ENCODE results near the gene INPP5D. TPM values are rescaled to one million over a fixed set of nuclear protein-coding genes. Genes with fewer than 3 reads are reported as not detected.
A peak's percentile ranks its signal among the peaks of the same experiment; 100 is the strongest.

Gene INPP5D
- polyA plus RNA-seq, 2 of the 4 experiments (the other 2 are of a cell fraction) = 0.26 to 0.53 TPM

DNA sequence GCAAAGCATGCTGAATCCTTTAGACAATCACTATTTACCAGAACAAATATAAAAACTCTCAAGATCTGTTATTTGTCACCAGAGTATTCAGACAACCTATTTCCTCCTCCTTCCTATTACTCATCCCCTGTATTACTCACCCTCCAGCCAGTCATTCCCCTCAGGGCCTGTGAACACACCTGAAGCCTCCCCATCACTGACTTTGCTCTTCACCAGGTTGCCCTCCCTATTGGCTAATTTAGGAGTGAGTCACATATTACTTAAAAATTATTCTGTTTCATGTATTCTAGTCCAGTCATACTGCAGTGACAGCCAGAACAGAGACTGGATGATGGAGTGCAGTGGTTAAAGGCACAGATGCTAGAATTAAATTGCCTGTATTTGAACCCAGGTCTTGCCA lies 187.6 kb downstream of the INPP5D start (continued):
- TF ChIP-seq, protein P1, sequence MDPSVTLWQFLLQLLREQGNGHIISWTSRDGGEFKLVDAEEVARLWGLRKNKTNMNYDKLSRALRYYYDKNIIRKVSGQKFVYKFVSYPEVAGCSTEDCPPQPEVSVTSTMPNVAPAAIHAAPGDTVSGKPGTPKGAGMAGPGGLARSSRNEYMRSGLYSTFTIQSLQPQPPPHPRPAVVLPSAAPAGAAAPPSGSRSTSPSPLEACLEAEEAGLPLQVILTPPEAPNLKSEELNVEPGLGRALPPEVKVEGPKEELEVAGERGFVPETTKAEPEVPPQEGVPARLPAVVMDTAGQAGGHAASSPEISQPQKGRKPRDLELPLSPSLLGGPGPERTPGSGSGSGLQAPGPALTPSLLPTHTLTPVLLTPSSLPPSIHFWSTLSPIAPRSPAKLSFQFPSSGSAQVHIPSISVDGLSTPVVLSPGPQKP (IDR thresholded peaks at IDR 0.05; ENCODE audit: low read depth, low read length) = no peak

DNA sequence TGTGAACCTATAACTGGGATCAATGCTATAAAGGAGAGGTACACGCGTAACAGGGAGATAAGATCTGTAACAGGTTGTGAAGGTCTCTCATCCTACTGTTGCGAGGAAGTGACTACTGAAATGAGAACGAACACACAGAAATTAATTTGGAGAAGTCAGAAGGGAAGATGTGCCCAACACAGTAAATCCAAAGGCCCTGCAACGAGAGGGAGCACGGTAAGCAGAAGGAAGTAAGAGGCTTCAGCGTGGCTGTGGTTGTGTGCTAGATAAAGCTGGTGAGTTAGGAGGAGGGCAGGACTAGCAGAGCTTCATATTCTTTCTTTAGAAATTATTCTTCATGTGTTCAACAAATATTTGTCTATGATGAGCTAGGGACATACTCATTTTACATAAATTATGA lies 188.9 kb downstream of the INPP5D start:
- FAIRE-seq (no peak), ATAC-seq (no peak), DNase-seq (ENCODE audit: low read depth in 1 of 2, low spot score in 1 of 2) (no peak)
- Histone ChIP-seq H3K4me3 (no peak overlapping the region), H3K4me1 (peaks cover 49% of the 10 kb centered on the region), H3K4me2 (no peak overlapping the region), H3K9me3 (no peaks in the 10 kb centered on the region), H3K27ac (peak overlapping the region in 1 of 2 experiments; percentile 45; a peak in 2 of 6 replicates)
- POLR2A ChIA-PET = no interaction called here
- TF ChIP-seq ZFP36 (IDR thresholded peaks at IDR 0.05; ENCODE audit: borderline replicate concordance, partially characterized antibody) (no peak), ZNF302 (CRISPR knock-in tag; IDR thresholded peaks at IDR 0.05) (no peak), GATA3 (IDR thresholded peaks at IDR 0.05; ENCODE audit: borderline replicate concordance) (no peak), MAX (IDR thresholded peaks at IDR 0.05) (no peak), FOSL2 (IDR thresholded peaks at IDR 0.05) (no peak), FOSL2 (CRISPR knock-in tag; IDR thresholded peaks at IDR 0.05) (no peak)
- TF ChIP-seq, protein P2, sequence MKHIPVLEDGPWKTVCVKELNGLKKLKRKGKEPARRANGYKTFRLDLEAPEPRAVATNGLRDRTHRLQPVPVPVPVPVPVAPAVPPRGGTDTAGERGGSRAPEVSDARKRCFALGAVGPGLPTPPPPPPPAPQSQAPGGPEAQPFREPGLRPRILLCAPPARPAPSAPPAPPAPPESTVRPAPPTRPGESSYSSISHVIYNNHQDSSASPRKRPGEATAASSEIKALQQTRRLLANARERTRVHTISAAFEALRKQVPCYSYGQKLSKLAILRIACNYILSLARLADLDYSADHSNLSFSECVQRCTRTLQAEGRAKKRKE (CRISPR knock-in tag; IDR thresholded peaks at IDR 0.05; ENCODE audit: low read depth) = no peak
- CTCF ChIA-PET = interaction anchor here (1.0 to 4.4 kb wide), 6 partner anchors 10 to 396 kb away, joined by 3 to 26 read pairs (median 14); no protein-coding TSS in a partner anchor
- WGBS (ENCODE audit: missing lambda C conversion rate) = 82% methylated on average over 7 of the region's 7 CpGs

GRCh38 chr2:233250568-233250967 lies 190.4 kb downstream of the INPP5D start:
- ATAC-seq (no peak), DNase-seq (ENCODE audit: low read depth in 1 of 2, low spot score in 1 of 2) (no peak), FAIRE-seq (no peak)
- H3K4me2 ChIP-seq = no peak overlapping the region
- H3K27ac ChIP-seq = peak overlapping the region; percentile 91 to 99; a peak in 5 of 6 replicates
- ChIA-PET POLR2A (interaction anchor here (1.2 kb wide), 1 partner anchor 369 kb away, joined by 3 read pairs; no protein-coding TSS in a partner anchor), CTCF (interaction anchor here (0.6 to 5.8 kb wide), 29 partner anchors 13 to 648 kb away, joined by 3 to 49 read pairs (median 5); no protein-coding TSS in a partner anchor)
- H3K9me3 ChIP-seq = no peaks in the 10 kb centered on the region
- TF ChIP-seq CBX8 (IDR thresholded peaks at IDR 0.05) = no peak
- TF ChIP-seq, protein P2 (CRISPR knock-in tag; IDR thresholded peaks at IDR 0.05; ENCODE audit: low read depth) = no peak
- TF ChIP-seq MYC (IDR thresholded peaks at IDR 0.05; ENCODE audit: borderline replicate concordance, low read length) = no peak
- no peak for TF ChIP-seq MAX (IDR thresholded peaks at IDR 0.05)
- TF ChIP-seq JUNB (IDR thresholded peaks at IDR 0.05) = no peak
- no peak for TF ChIP-seq E2F6 (IDR thresholded peaks at IDR 0.05; ENCODE audit: borderline replicate concordance, low read depth)
- H3K4me3 ChIP-seq = no peak overlapping the region
- WGBS (ENCODE audit: missing lambda C conversion rate) = 84% methylated on average over 9 of the region's 9 CpGs
- peaks cover 50% of the 10 kb centered on the region for H3K4me1 ChIP-seq

- ATAC-seq (no peak), DNase-seq (ENCODE audit: low read depth in 1 of 2, low spot score in 1 of 2) (no peak)
- CTCF ChIA-PET = interaction anchor here (0.7 to 5.8 kb wide), 33 partner anchors 13 to 648 kb away, joined by 3 to 49 read pairs (median 5); partner anchors contain the start of gene DGKD
Measured at GRCh38 chr2:233250985-233251305, 190.8 kb downstream of the INPP5D start.

More at GRCh38 chr2:233250985-233251305, 190.8 kb downstream of the INPP5D start:
- Histone ChIP-seq H3K9me3 (no peaks in the 10 kb centered on the region), H3K4me1 (peaks cover 54% of the 10 kb centered on the region), H3K4me2 (peak overlapping the region; percentile 38), H3K4me3 (peak overlapping the region; percentile 95; the same call in 1 of the 3 replicates), H3K27ac (peak overlapping the region; percentile 91 to 99)
- POLR2A ChIA-PET = interaction anchor here (0.6 to 1.2 kb wide), 6 partner anchors 10 to 394 kb away, joined by 3 to 5 read pairs (median 4); no protein-coding TSS in a partner anchor
- no peak for FAIRE-seq
- 5% methylated on average over 1 of the region's 1 CpG for WGBS (ENCODE audit: missing lambda C conversion rate)
- TF ChIP-seq RAD21 (conservative IDR thresholded peaks at IDR 0.05 in 1 of 2, IDR thresholded peaks at IDR 0.05 in 1 of 2) = no peak
- peak; percentile 100; the same call in 1 of the 2 replicates for TF ChIP-seq CHD4 (IDR thresholded peaks at IDR 0.05; ENCODE audit: borderline replicate concordance)

Measured in A549 (cell line).